Stimulated activated CD4-positive, alpha-beta T cell treated with anti-CD3 and anti-CD28 coated beads, Interleukin-15, amount 100 ng/mL, for 24 hours (primary cell): Measurements from ENCODE around the gene HLA-A.
"Not testable (repeated sequence)": the region's sequence is repeated elsewhere in the genome, so short reads cannot be mapped to it uniquely, and the experiment has no call there.

Experiments used
- DNase-seq: peaks from one replicate; pipeline ENCODE4 v3.0.0-alpha.2; 2020

The HLA-A gene

DNA sequence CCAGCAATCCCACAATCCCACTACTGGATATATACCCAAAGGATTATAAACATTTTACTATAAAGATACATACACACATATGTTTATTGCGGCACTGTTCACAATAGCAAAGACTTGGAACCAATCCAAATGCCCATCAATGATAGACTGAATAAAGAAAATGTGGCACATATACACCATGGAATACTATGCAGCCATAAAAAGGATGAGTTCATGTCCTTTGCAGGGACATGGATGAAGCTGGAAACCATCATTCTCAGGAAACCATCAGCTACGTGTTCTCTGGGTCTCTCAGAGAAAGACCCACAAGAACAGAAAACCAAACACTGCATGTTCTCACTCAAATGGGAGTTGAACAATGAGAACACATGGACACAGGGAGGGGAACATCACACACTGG lies 21.4 kb downstream of the HLA-A start:
- not testable (repeated sequence) for DNase-seq

DNA sequence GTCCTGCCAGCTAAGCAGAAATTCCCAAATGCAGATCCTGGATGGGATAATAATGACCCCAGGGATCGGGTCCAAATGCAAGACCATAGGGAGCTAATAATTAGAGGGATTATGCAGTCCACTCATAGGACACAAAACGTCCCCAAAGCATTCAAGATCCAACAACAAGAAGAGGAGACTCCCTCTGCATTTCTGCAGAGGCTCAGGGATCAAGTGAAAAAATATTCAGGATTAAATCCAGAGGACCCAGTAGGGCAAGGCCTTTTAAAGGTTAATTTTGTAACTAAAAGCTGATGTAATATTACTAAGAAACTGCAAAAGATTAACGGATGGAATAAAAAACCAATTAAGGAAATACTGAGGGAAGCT lies 22.2 kb downstream of the HLA-A start:
- DNase-seq: no peak

DNA sequence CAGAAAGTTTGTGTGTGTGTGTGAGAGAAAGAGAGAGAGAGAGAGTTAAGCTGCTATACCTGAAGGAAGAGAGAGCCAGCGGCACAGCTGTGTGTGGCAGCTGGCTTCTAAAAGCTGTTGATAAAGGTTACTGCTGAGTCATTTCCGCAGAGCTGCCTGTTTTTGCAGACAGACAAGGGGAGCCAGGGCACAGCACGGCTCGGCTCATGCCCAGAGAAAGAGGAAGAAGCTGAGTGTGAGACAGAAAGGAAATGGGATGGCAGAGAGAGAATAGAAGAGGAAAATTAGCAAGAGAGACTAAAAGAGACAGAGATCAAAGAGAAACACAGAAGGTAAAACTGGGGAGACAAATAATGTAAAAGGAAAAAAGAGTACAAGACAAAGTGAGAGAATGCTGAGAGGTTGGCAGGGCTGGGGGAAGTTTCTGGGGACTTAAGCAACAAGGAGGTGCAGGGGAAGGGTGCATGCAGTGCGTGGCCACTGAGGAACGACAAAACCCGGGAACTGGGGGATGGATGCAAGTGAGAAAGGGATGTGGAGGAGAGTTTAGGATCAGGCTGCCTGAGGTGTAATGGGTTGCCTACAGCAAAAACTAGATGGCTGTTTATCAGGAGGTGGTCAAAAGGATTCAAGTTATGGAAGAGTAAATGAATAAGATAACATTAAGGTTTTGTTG lies 22.7 kb downstream of the HLA-A start:
- peak; percentile 78 for DNase-seq

DNA sequence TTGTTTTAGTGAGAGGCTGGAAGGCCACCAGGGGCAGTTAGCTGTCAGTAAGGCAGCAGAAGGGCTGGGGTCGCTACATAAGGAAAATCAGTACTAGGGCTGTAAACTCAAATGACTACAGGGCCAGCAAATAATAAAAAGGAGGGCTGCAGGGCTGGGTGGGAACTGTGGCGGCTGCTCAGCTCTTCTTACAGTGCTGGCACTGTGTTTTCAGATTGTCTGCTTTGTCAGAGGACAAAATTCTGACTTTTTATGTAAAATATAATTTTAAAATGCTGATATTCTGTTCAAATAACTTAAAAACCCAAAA lies 23.2 kb downstream of the HLA-A start:
- DNase-seq: no peak

DNA sequence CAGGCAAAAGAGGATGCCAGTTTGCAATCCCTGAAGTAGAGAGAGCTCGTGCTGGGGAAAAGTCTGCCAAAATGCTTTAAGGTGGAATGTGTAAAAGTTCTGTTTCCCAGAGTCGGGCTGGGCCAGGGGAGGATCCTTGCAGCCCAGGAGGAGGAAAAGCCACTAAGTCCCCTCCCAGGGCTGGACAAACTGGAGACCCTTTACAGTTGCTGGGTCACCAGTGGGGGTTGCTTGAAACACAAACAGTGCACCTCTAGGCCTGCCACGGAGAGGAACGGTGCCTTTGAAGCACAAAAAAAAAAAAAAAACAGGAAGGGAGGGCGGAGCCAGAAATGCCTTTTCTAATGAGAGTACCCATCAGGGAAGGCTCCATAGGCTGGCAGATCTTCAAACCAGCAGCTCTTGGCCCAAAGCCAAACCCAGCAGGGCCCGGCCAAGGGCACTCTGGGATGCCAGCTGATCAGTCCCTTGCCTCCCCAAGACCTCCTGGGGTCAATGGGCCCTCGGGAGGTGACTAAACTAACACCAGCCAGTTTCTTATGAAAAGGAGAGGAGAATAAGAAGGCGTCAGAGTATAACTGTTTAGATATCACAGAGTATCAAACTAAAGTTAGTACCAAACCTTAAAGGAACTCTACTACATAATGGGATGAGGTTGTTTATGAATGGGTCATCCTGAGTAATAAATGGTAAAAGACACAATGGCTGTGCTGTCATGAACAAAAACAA lies 23.7 kb downstream of the HLA-A start:
- DNase-seq: peak; percentile 60

DNA sequence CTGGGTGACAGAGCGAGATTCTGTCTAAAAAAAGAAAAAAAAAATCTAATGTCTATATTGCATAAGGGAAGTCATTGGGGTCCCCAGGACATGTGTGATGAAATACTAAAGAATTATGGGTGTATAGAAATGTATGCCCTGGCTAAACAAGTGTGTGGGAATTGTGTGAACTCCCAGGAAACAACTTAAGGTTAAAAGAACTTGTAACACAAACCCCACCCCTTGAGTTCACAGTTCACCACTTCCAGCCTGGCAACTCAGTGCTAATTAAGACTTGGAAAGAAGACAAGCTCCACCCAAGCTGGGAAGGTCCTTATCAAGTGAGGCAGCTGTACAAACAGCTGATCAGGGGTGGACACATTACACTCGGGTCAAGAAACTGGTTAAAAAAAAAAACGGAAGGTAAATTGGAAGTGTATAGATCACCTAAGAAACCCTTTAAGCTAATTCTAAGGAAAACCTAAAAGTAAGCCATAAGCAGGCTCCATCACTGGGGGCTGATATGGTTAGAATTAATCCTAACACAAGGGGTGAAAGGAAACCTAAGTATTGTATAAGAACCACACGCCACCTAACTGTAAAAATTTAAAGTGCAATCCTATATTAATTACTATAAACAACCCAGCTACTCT lies 25.2 kb downstream of the HLA-A start:
- no peak for DNase-seq

DNA sequence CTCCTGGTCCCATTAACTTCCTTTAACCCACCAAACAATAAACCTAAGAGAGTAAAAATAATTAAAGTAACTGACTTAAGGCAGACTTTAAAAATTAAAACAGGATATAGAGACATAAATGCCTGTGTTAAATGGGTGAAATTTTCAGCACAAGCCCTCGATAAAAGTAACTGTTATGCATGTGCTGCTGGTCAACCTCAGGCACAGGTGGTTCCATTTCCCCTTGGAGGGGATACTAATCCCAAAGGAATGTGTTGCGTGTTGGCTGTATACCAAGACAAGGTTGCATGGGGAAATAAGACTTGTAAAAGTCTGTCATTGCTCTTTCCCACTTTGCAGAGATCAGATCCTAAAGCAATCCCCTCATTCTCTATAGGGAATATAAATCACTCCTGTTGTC lies 25.8 kb downstream of the HLA-A start:
- no peak for DNase-seq

DNA sequence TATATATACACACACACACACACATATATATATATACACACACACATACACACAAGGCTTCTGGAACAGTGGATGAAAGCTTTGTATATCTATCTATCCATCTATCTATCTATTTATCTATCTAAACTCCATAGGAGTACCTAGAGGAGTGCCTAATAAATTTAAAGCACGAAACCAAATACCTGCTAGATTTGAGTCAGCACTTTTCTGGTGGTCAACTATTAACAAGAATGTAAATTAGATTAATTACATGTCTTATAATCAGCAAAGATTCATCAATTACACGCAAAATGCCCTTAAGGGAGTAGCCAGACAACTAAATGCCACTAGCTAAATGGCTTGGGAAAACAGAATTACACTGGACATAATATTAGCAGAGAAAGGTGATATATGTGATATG lies 26.6 kb downstream of the HLA-A start:
- no peak for DNase-seq

DNA sequence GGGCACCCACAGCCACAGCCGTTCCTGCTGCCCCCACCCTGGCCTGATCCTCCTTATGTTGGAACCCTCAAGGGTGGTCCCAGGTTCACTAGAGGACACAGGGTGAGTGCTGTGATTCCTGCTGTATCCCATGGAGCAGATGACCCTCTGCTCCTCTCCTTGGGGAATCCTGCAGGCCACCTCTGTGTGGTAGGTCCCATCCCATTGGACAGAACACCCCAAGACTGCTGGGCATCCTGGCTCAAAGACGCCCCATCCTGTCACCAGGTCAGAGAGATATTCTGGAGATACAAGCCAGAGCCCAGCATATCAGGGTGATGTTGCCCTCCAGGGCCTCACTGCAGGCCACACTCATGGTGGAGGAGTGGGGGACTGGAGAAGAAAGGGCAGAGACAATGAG lies 28.4 kb downstream of the HLA-A start:
- DNase-seq: no peak

DNA sequence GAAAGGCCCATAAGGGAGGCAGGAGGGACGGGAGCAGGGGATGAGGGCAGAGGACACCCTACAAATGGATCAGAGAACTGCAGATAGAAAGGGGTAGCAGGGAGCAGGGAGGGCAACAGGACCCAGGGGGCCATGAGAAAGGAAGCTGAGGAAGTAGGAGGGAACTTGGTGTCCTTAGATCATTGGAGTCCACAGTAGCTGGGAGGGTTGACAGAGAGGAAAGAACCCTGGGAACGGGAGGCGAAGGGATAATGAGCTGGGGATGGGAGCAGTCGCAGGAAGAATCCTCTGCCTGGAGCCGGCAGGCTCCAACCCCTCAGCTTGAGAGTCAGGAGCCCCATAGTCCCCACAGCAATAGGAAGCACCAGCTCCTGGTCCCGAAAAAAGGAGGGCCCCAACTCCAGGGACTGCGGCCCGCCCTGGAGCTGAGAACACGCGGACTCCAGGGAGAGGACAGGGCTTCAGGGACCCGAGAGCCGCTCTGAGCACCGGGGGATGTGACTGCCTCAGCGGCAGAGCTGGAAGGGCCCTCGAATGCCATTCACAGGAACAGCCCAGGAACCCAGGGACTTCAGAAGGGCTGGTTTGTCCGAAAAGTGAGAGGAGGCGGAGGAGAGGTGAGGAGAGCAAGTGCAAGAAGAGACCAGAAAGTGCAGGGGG lies 32.7 kb downstream of the HLA-A start:
- DNase-seq: peak; percentile 12

DNA sequence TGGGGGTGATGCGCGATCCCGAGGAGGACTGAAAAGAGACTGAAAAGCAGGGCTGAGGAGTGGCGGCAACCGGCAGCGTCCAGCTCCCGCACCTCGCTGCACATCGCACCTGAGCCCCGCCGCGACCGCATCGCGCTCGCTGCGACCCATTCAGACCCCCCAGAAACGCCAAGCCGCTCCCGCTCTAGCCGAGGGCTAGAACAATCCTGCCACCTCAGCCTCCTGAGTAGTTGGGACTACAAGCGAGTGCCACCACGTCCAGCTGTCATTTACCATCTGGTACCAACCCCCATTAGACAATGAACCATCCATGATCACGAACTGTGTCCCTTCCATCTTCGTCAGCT lies 33.2 kb downstream of the HLA-A start:
- DNase-seq: no peak

DNA sequence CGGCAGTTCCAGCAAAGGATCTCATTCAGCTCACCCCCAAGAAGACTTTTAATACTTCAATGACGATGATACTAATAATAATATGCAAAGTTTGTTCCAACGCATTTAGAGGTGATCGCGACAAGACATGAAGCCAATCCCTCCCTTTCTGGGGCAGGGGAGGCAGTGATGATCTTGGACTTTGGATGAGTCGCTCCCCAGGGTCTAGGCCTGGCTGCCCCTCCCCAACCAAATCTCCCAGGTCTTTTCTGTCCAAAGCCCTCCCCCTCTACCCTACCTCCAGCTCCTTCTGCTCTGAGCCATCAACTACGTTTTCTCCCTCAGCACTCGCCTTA lies 33.9 kb downstream of the HLA-A start:
- no peak for DNase-seq

DNA sequence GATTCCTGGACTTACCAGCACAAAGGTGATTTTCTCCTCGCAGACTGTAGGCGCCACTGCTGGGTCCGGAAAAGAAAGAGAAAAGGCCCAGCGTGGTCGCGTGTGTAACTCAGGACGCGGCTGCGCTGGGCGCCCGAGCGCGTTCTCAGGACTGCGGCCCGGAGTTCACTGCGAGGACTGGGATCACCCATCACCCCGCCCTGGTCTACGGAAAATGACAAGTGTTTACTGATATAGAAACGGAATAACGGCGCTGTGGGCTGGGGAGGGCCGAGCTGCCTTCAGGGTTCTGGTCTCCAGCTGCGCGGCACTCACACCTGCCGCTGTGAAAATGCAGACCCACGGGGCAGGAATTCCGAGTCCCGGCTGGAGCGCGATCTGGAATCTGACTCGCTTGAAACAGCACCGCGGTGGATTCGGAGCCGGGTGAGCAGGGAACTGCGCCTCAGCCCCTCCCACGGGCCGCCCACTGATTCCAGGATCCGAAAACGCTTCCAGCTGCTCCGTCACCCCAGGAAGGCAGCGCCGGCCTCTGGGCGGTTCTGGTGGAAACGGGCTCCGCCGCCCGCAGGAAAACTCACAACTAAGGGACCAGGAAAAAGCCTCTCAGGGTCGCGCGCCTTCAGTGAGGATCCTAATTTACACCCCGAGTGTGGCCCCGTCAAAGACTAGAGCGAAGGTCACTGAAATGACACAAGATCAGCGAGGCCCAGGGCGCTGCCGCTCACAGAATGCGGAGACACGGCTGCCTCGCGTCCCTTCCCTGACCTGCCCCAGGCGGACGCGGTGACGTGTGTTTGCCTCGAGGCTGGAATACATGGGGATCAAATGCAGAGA lies 34.5 kb downstream of the HLA-A start:
- DNase-seq: peak; percentile 71

DNA sequence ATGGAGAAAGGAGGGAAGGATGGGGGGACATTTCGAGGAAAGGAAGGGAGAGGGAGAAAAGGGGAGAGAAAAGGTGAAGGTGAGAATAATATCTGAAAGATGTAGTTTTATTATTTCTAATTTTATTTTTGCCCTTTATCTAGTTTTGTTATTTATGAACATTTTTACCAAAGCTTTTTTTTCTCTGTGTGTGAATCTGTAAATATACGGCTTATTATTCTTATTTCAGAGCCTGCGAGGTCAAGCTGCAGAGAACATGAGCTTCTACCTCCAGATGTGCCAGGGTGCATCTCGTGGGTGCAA lies 35.0 kb downstream of the HLA-A start:
- no peak for DNase-seq

DNA sequence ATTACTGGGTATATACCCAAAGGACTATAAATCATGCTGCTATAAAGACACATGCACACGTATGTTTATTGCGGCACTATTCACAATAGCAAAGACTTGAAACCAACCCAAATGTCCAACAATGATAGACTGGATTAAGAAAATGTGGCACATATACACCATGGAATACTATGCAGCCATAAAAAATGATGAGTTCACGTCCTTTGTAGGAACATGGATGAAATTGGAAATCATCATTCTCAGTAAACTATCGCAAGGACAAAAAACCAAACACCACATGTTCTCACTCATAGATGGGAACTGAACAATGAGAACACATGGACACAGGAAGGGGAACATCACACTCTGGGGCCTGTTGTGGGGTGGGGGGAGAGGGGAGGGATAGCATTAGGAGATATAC lies 37.7 kb downstream of the HLA-A start:
- not testable (repeated sequence) for DNase-seq

DNA sequence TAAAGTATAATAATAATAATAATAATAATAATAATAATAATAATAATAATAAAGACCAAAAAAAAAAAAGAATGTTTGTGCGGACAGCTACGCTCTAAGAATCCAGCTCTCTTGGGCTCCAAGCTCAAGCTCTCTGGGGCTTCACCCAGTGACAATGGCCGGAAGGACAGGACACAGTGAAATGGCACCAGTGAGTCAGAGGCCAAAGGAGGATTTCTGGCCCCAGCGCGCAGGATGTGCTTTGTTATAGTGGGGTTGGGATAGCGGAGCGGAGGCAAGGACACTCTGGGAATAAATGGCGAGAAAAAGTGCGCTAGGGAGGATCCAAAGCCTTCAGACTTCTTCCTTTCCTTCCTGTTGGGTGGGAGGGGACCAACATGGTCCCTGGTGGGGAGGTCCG lies 38.2 kb downstream of the HLA-A start:
- no peak for DNase-seq

DNA sequence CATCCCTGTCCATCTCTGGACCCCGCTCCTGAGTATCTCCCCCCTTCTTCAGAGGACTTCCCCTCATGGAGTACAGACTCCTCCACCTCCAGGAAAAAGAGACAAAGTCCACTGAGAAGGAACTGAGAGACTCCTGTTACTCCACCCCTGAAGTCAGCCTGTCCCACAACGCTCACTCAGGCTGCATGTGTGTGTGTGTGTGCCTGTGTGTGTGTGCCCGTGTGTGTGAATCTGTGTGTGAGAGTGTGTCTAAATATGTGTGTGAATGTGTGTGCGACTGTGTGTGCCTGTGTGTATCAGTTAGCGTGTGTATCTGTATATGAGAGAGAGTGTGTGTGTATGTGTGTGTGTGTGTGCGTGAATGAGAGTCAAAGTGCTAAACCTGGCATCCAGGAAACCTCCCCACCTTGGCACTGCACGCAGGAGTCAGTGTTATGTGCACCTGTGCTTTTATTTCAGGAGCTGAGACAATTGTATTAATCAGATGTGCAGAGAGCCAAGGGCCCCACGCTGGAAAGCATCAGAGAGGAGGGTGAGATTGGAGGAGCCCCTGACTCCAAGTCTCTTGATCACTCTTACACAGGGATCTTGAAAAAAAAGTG lies 39.0 kb downstream of the HLA-A start:
- DNase-seq: no peak

DNA sequence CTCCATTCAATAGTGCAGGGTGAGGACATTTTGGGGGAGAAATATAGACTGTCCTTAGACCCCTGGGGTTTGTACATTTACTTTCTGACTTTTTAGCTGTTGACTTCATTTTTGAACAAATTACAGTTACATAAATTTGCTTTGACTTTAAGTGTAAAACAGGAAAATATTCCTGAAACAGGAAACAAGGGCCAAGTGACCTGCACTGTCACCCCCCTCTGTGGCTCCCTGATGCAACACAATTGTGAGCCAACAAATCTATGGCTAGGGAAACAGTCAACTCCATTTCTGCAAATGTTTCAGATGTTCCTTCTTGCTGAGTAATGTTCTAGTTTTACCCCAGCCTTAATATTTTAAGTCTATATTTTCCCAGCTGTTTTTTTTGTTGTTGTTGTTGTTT lies 39.8 kb downstream of the HLA-A start:
- DNase-seq: no peak

DNA sequence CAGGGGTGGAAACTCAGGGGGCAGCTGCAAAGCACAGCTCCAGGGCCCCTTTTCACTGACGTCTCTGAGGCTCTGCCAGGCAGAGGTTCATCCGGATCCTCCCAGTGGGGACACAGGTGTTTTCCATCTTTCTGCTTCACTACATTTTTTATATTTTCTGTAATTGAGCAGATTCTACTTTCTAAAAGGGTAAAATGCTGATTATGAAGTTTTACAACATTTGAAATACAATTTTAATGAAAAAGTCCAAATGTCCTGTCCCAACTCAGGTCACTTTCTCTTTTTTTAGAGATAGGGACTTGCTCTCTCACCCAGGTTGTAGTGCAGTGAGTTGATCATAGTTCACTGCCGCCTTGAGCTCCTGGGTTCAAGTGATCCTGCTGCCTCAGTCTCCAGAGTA lies 41.9 kb downstream of the HLA-A start:
- no peak for DNase-seq

DNA sequence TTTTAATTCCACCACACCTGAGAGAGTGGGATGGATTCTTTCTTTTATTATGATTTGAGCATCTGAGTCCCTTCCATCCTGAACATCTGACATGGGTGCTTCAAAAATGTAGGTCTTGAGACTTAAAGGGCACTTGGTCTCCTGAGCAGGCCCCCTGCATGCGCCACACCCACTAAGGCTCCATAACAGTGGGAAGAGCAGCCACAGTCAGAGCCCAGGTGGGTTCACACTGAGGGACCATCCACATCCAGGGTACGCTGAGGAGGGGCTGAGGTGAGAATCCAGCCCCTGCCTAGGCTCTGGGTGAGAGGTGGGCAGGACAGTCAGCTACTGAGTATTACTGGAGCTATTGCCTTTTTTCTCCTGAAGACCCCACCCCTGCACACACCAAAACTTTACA lies 42.7 kb downstream of the HLA-A start:
- DNase-seq: no peak

DNA sequence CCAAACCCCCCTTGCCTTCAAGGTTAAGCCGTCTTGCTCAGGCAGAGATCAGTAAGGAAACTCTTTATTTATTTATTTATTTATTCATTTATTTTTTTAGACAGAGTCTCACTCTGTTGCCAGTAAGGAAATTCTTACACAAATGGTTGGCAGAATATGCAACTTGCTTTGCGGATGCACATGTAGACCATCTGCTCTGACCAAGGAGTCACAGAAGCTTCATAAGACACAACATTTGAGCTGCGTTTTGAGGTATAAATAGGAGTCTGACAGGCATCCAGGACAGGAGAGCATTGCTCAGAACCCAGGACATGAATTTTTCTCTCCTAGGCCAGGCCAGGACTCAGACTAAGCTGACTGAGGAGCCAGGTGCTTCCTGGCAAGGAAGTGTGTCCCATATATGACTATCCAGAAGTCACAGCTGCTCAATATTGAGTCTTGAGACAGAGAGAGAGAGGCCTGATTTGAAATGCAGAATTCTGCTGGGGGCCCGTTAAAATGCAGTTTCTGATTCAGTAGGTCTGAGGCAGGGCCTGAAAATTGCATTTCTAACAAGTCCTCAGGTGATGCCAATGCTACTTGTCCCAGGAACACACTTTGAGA lies 43.9 kb downstream of the HLA-A start:
- DNase-seq: no peak

DNA sequence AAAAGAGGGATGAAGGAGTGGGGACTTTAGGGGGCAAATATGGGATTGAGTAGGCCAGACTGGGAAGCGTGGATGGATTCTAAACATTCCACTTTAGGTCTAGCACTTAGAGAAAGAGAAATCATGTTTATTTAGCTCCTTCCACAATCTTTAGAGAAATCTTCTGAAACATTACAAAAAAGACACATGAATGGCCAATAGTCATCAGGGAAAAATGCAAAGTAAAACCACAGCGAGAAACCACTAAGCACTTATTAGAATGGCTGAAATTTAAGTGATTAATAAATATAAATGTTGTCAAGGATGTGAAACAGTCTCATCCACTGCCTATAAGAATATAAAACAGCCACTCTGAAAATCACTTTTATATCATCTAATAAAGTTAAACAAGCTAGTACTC lies 46.9 kb downstream of the HLA-A start:
- DNase-seq: no peak

DNA sequence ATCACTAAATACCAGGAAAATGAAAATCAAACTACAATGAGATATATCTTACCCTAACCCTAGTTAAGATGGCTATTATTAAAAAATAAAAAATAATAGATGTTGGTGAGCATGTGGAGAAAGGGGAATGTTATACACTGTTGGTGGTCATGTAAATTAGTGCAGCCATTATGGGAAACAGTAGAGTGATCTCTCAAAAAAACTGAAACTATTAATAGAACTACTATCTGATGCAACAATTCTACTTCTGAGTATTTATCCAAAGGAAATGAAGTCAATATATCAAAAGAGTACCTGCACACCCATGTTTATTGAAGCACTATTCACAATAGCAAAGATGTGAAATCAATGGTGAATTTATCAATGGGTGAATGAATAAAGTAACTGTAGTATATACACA lies 48.6 kb downstream of the HLA-A start:
- no peak for DNase-seq
